Measurements from ENCODE around the gene PHAF1. TPM values are rescaled to one million over a fixed set of nuclear protein-coding genes. Genes with fewer than 3 reads are reported as not detected.

PHAF1 gene
- total RNA-seq, 1 donor, result 16.0 TPM

DNA sequence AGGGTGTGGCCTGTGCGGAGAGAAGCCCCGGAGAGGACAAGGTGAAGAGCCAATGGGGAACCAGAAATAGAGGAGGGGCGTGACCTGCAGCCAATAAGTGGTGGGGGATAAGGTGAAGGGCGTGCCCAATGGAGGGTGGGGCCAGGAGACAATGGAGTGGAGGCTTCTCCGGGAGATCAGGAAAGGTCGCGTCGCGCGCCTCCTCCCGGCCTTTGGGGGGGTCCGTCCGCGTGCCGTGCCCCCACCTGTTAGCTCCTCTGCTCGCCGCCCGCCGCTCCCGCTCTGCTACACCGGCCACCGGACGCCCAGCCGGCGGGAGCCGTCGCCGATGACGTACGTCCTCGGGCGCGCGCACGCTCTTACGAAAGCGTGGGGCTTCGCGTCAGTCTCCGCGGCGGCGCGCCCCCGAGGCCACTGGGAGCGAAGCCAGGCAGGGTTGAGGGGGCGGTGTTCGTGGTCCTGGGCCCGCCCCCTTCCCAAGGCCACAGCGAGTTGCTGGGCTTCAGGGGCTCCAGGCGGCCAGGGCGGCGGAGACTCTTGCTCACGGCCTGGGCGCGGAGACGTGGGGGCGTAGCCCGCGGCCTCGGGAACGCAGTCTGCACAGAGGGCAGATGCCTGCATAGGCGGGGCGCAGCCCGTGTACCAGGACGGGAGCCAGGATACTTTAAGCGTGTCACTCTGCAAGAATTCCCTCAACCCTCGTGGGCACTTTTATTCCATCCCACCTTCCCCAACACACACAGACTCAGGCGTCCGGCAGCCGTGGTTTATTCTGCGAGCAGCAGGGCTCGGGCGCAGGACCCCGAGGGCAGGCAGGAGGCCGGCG is 74.1 kb downstream of the PHAF1 start, which contains the start of gene MATCAP1:
TSS of gene MATCAP1 (minus strand) at position 337 of the 826 bp plus-strand sequence. CDS start 3,353 bp downstream, outside the sequence.
- TF ChIP-seq, protein P1, sequence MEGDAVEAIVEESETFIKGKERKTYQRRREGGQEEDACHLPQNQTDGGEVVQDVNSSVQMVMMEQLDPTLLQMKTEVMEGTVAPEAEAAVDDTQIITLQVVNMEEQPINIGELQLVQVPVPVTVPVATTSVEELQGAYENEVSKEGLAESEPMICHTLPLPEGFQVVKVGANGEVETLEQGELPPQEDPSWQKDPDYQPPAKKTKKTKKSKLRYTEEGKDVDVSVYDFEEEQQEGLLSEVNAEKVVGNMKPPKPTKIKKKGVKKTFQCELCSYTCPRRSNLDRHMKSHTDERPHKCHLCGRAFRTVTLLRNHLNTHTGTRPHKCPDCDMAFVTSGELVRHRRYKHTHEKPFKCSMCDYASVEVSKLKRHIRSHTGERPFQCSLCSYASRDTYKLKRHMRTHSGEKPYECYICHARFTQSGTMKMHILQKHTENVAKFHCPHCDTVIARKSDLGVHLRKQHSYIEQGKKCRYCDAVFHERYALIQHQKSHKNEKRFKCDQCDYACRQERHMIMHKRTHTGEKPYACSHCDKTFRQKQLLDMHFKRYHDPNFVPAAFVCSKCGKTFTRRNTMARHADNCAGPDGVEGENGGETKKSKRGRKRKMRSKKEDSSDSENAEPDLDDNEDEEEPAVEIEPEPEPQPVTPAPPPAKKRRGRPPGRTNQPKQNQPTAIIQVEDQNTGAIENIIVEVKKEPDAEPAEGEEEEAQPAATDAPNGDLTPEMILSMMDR (IDR thresholded peaks at IDR 0.05; ENCODE audit: insufficient read depth, low read depth, low read length), result no peak
- peak; percentile 98 for DNase-seq (ENCODE audit: low read depth)
- peak within 1 kb of the TSS; percentile 76 for H3K4me3 ChIP-seq (ENCODE audit: low read depth, low read length)

DNA sequence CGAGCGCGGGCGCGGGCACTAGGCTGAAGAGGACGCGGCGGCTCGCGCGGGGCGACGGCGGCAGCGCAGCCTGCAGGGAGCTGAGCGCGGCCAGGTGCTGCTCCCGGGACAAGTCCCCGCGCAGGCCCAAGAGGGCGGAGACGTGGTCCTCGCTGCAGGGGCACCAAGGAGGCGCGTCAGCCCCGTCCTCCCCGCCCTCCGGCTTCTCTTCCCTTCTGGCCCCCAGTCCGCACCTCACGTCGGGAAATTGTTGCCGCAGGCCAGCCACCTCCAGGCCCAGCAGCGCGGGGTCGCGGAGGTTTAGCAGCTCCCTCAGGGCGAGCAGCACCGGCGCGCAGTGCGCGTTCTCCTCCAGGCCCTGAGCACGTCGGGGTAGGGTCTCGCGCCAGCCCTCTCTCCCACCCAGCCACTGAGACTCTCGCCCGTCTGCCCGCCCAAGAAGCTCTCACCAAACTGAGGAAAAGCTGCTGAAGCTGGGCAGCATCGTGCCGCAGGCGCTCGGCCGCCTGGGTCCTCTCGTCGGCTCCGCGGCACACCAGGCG is 74.8 kb downstream of the PHAF1 start:
- no peak for DNase-seq (ENCODE audit: low read depth)
- TF ChIP-seq, protein P1 (IDR thresholded peaks at IDR 0.05; ENCODE audit: insufficient read depth, low read depth, low read length), result no peak
- H3K4me3 ChIP-seq (ENCODE audit: low read depth, low read length), result peak overlapping the region; percentile 76

DNA sequence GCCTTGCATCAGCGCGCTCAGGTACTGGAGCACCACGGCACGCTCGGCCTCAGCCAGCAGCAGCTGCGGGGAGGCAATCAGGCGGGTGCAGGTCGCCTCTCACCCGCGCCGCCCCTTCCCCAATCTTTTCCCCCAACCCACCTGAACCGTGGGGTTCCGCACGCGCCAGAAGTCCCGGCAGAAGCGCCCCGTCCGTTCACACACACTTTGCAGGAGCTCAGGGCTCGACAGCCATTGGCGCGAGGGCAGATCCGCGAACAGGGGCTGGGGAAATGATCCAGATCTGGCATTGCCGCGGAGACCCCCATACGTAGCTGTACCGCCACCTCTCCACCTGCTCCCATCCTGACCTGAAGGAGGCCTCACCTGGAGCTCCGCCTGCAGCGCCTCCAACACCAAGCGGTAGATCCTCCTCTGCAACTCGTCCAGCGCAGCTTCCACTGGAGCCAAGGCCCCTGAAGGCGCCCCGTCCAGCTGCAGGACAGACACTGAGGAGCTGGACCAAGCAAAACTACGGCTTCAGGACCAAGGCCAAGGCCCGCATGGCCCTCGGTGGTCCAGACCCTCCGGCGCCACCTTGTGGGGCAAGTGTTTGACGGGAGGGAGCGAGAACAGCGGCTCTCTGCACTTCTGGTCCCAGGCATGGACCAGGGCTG is 75.4 kb downstream of the PHAF1 start:
- DNase-seq (ENCODE audit: low read depth), result peak; percentile 94
- no peak overlapping the region for H3K4me3 ChIP-seq (ENCODE audit: low read depth, low read length)
- TF ChIP-seq, protein P1 (IDR thresholded peaks at IDR 0.05; ENCODE audit: insufficient read depth, low read depth, low read length), result peak; percentile 75

DNA sequence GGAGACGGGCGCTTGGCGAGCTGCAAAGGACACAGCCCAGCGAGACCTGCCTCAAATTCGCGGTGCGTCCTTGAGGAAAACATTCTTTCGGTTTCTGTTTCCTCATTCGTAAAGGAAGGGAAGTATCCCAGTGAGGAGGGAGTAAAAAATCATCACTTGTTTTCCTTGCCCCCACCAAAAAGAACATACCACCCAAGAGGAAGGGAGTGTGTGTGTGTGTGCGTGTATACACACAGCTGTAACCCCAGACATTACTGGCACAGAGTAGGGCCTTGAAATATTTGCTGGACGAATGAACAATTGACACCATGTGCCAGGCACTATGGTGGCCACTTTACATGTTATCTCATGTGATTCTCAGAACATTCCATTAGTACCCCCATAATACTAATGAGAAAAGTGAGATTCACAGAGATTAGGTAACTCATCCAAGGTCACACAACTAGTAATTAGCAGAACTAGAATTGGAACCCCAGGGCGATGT is 76.0 kb downstream of the PHAF1 start:
- H3K4me3 ChIP-seq (ENCODE audit: low read depth, low read length), result no peak overlapping the region
- no peak for DNase-seq (ENCODE audit: low read depth)
- TF ChIP-seq, protein P1 (IDR thresholded peaks at IDR 0.05; ENCODE audit: insufficient read depth, low read depth, low read length), result no peak

DNA sequence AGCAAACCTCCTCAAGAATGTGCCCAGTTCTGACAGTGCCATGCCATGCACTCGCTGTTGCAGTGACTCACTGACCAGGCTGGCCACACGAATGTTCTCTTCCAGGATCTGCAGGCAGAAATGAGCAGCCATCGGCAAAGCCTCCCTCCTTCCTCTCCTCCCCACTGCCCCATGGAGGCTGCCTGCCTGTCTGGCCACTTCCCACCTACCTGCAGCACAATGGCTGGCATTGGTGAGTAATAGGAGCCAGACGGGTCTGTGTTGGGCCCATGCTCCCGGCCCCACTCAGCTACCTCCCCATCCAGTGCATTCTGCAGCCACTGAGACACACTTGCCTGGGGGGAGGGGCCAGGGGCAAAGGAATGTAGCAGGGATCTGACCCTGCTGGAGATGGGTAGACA is 76.8 kb downstream of the PHAF1 start:
- TF ChIP-seq, protein P1 (IDR thresholded peaks at IDR 0.05; ENCODE audit: insufficient read depth, low read depth, low read length), result no peak
- H3K4me3 ChIP-seq (ENCODE audit: low read depth, low read length), result no peak overlapping the region

DNA sequence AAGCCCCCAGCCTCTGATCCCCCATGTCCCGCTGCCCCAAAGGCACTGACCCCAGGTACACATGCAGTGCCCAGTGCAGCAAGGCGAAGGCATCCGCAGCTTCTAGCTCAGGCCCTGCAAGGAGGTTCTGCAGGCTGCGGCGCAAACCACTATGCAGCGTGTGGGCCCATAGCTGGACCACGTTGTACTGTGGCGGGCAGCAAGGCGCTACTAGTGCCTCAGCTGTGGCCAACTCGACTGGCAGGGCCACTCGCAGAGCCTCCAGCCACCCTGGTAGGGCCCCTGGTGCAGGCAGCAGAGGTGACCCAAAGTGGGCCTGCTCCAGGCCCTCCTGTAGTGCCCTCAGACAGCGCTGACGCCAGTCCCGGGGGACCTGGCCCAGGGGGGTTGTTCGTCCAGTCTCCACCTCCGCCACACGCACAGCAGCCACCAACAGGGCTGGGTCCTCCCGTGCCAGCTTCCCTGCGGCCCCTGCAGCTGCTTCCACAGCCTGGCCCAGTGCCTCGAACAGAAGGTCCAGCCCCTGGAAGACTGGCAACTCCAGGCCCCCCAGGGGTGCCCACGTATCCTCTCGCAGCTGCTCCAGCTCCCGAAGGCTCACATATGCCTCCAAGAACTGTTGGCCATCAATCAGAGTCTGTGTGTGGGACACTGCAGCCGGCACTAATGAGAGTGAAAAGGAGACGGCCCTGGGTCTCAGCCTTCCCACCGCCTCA is 77.6 kb downstream of the PHAF1 start:
- no peak for DNase-seq (ENCODE audit: low read depth)
- TF ChIP-seq, protein P1 (IDR thresholded peaks at IDR 0.05; ENCODE audit: insufficient read depth, low read depth, low read length), result no peak
- no peak overlapping the region for H3K4me3 ChIP-seq (ENCODE audit: low read depth, low read length)

More for the DNA sequence above, 76.8 kb downstream of the PHAF1 start:
- no peak for DNase-seq (ENCODE audit: low read depth)
